ENCODE results near the gene TRMT2A.

The TRMT2A gene

DNA sequence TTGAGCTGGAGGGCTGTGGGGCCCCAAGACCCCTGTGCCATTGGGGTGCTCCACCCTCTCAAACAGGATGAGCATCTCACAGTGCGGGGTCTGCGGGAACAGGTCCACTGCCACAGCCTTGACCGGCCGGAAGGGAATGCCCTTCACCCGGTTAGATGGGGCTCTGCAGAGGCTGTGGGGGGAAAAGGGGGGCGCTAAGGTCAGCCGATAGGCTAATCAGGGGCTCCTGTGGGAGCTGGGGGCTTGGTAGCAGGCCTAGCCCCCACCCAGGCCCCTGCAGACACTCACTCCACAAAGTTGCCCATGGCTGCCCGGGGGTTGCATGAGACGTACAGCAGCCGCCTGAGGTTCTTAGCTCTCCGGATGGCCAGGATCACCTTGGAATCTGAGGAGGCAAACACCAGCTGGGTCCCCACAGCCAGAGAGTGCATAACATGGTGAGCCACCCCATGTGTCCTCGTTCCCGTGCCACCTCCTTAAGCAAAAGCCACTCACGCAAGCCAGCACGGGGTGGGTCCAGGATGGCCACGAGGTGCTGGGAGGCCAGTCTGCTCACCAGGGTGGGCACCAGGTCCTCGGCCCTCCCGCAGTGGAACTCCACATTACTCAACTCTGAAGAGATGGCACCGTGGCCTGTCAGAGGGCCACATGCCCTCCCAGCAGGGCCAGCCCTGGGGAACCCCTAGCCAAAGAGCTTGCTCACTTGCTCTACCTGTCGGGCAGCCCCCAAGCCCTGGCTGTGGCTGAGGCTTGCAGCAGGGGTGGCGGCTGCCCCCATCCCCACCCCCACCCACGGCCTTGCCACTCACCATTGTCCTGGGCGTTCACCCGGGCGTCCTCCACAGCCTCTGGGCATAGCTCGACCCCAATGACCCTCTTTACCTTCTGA, 4.2 kb downstream of the TRMT2A start:
- no peak for DNase-seq (ENCODE audit: low read depth)
- TF ChIP-seq, protein P1, sequence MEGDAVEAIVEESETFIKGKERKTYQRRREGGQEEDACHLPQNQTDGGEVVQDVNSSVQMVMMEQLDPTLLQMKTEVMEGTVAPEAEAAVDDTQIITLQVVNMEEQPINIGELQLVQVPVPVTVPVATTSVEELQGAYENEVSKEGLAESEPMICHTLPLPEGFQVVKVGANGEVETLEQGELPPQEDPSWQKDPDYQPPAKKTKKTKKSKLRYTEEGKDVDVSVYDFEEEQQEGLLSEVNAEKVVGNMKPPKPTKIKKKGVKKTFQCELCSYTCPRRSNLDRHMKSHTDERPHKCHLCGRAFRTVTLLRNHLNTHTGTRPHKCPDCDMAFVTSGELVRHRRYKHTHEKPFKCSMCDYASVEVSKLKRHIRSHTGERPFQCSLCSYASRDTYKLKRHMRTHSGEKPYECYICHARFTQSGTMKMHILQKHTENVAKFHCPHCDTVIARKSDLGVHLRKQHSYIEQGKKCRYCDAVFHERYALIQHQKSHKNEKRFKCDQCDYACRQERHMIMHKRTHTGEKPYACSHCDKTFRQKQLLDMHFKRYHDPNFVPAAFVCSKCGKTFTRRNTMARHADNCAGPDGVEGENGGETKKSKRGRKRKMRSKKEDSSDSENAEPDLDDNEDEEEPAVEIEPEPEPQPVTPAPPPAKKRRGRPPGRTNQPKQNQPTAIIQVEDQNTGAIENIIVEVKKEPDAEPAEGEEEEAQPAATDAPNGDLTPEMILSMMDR (IDR thresholded peaks at IDR 0.05; ENCODE audit: low read depth, low read length, missing control alignments): no peak
- no peak overlapping the region for H3K4me3 ChIP-seq (ENCODE audit: low read depth, low read length)
- in situ Hi-C loops (cut with HindIII; ENCODE audit: low sequenced_read_pairs): no loop called here

DNA sequence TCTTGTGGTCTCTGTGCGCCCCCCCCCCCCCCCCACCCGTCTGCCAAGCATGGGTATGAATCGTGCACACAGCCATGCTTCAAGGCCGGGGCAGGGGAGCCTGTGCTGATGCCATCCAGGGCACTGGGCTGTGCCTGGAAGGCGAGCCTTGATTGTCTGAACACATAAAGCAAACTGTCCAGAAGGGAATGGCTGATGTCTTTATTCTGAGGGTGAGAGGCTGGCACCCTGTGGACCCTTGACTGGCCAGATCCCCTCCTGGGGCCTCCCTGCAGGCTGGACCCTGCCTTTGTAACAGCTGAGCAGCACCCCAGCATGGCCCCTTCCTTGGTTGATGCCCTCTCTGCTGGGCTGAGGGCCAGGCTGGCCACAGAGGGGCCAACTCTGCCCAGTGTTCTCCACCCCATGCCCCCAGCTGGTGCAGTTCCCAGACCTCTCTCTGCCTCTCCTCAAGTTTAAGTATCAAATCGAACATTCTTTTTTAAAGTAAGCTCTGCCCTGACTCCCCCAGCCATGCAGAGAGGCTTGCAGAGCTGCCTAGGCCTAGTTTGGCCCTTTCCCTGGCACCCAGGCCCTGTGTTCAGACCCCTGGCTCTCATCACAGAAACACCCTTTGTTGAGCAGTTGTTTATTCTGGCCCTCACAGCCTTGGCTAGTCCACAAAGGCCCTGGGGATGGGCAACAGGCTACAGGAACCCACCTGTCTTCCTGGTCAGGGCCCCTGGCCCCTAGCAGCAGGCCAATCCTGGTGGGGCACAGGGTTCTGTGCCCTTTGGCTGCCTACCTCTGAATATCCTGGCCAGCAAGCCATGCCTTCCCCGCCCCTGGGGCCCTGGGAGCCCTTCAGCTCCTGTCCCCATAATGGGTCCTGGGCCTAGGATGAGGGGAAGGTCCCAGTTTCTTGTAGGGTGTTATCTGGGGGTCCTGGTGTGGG, 5.1 kb downstream of the TRMT2A start:
- no peak overlapping the region for H3K4me3 ChIP-seq (ENCODE audit: low read depth, low read length)
- TF ChIP-seq, protein P1 (IDR thresholded peaks at IDR 0.05; ENCODE audit: low read depth, low read length, missing control alignments): no peak
- no peak for DNase-seq (ENCODE audit: low read depth)
- in situ Hi-C loops (cut with HindIII; ENCODE audit: low sequenced_read_pairs): no loop called here

DNA sequence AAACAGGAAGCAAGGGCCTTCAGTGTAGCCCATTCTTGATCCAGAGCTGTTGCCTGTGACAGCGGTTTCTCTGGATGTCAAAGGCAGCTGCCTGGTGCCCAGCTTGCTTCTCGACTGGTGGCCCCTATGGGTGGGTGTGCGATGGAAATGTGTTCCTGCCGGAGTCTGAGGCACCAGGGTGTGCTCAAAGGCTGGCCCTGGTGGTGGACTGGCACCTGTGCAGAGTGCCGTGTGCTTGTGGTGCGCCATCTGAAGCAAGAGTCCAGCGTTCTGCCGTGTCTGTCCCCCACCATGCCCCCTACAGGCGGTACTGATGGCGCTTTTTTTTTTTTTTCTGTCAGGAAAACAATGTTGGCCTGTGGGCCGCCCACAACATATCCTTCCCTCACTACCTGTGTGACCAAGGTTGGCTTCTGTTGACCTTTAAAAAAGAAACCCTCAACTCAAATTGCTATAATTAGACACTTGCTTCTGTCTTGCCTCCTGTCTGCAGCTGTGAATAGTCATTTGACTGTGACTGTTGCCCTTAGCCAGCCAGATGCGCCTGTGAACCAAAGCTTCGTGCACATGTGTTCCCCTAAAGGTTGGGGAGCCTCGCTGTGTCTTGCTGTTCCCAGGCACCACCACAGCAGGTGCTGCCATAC, 5.9 kb downstream of the TRMT2A start:
- in situ Hi-C loops (cut with HindIII; ENCODE audit: low sequenced_read_pairs): no loop called here
- H3K4me3 ChIP-seq (ENCODE audit: low read depth, low read length): no peak overlapping the region
- TF ChIP-seq, protein P1 (IDR thresholded peaks at IDR 0.05; ENCODE audit: low read depth, low read length, missing control alignments): peak; percentile 52
- no peak for DNase-seq (ENCODE audit: low read depth)

DNA sequence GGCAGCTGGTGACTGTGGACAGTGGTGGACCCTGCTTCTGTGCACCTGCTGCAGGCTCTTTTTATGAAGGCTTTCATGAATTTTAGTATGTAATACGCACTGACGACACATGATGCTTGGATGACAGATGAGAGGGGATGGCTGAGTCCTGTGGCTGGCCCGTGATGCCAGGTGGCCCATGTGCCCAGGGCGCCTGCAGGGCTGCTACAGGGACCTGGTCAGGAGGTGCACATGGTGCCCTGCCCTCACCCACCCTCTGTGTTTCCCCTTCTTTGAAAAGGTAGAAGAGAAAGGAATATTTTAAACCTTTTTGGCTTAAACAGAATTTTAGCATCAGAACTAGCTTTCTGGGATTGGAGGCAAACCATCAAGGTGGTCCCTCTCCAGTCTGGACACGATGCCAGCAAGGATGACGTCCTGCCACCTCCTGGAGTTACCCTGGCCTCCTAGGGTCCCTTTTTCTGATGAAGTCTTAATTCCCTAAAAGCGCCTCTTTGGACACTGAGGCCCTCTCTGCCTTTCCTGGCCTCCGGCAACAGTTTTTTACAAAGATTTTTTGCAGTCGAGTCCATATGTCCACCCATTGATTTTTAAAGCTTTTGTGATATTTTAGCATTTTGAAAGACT, 6.6 kb downstream of the TRMT2A start:
- in situ Hi-C loops (cut with HindIII; ENCODE audit: low sequenced_read_pairs): no loop called here
- TF ChIP-seq, protein P1 (IDR thresholded peaks at IDR 0.05; ENCODE audit: low read depth, low read length, missing control alignments): no peak
- H3K4me3 ChIP-seq (ENCODE audit: low read depth, low read length): no peak overlapping the region
- no peak for DNase-seq (ENCODE audit: low read depth)

DNA sequence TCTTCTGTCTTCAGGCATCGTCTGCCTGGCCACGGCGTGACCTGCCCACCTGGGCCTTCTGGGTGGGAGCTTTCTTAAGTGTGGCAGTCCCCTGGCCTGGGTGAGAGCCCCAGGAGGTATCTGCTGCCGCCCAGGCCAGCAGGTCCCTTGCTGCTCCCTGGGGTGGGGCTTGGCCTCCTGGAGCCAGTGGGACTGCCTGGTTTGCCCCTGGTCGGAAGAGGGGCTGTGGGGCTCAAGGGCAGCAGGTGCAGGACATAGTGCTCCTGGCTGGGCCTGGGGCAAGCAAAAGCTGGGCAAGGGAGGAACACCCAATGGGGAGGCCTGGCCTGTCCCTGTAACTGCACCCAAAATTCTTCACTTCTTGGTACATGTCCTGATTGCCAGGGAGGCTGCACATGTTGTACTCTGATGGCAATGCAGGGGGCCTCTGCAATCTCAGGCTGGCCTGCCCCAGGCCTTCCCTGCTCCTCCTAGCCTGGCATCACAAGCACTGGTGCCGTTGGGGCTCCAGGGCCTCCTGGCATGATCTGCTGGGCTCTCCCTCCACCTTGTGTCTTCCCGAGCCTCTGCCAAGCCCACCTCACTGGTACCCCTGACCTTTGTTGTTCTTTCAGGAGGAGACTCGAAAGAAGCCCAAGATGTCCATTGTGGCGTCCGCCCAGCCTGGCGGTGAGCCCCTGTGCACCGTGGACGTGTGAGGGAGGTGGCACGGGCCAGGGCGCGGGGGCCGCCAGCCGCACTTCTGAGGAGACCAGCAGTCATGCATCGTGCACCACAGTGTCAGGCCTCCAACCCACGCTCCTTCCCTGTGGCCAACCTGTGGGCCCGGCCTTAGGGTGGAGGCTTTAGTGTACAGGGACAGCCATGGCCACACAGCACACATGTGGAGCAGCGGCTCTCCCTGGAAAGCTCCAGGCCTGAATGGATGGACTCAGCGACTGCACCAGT, 7.3 kb downstream of the TRMT2A start:
- no peak for DNase-seq (ENCODE audit: low read depth)
- TF ChIP-seq, protein P1 (IDR thresholded peaks at IDR 0.05; ENCODE audit: low read depth, low read length, missing control alignments): no peak
- in situ Hi-C loops (cut with HindIII; ENCODE audit: low sequenced_read_pairs): no loop called here
- H3K4me3 ChIP-seq (ENCODE audit: low read depth, low read length): no peak overlapping the region

All from astrocyte of the cerebellum (primary cell).